Keratinocyte (primary cell): ENCODE measurements around the gene SALL4. TPM values are rescaled to one million over a fixed set of nuclear protein-coding genes. Genes with fewer than 3 reads are reported as not detected.

Experiments used
- DNase-seq: peaks from one replicate; pipeline ENCODE4 v3.0.0-alpha.2; 2011; ENCODE audit warnings: low read depth, missing footprints, low spot score
- FAIRE-seq: peaks from 2 replicates; lab custom pipeline; 2011; peaks lifted over from hg19 to GRCh38; lab: Jason Lieb, UNC
- H2AFZ ChIP-seq: 2 replicates; pipeline ENCODE4 v1.6.0; 2012; ENCODE audit warnings: low read length, control low read depth, inconsistent platforms; ENCODE audit not compliant: control insufficient read depth
- H3K27ac ChIP-seq: 2 replicates; pipeline ENCODE4 v1.5.1; 2011; ENCODE audit warnings: low read length; ENCODE audit not compliant: control insufficient read depth, insufficient read depth
- H3K27me3 ChIP-seq: 3 replicates; pipeline ENCODE4 v1.6.0; 2011; ENCODE audit warnings: low read length; ENCODE audit not compliant: control insufficient read depth, insufficient read depth; ENCODE audit errors: extremely low read depth
- H3K36me3 ChIP-seq, 2 experiments: 2 replicates in 1 of 2; 3 replicates in 1 of 2; pipeline ENCODE4 v1.5.1; 2011; ENCODE audit warnings: low read length in 2 of 2, mild to moderate bottlenecking in 1 of 2; ENCODE audit not compliant: control insufficient read depth in 2 of 2, insufficient read depth in 2 of 2; ENCODE audit errors: extremely low read depth in 1 of 2
- H3K4me1 ChIP-seq: 3 replicates; pipeline ENCODE4 v1.5.1; 2011; ENCODE audit warnings: low read length; ENCODE audit not compliant: control insufficient read depth, insufficient read depth; ENCODE audit errors: extremely low read depth
- H3K4me2 ChIP-seq: 3 replicates; pipeline ENCODE4 v1.6.0; 2011; ENCODE audit warnings: low read depth, low read length; ENCODE audit not compliant: control insufficient read depth, insufficient read depth; ENCODE audit errors: extremely low read depth
- H3K4me3 ChIP-seq, 3 experiments: fragments of 200-600 bp in 1 of 3; sonication (generic) in 1 of 3; 2 replicates in 2 of 3; 3 replicates in 1 of 3; pipeline ENCODE4 v1.5.1; 2011 to 2016; ENCODE audit warnings: low read length in 3 of 3, mild to moderate bottlenecking in 3 of 3, control low read depth in 2 of 3, inconsistent platforms in 1 of 3, low read depth in 1 of 3, mixed read lengths in 1 of 3, mixed run types in 1 of 3, moderate library complexity in 1 of 3; ENCODE audit not compliant: control insufficient read depth in 2 of 3, insufficient read depth in 2 of 3; ENCODE audit errors: extremely low read depth in 1 of 3
- H3K79me2 ChIP-seq: 2 replicates; pipeline ENCODE4 v1.6.0; 2012; ENCODE audit warnings: low read length; ENCODE audit not compliant: control insufficient read depth, insufficient read depth
- H3K9ac ChIP-seq: 3 replicates; pipeline ENCODE4 v1.6.0; 2011; ENCODE audit warnings: low read length; ENCODE audit not compliant: control insufficient read depth, insufficient read depth; ENCODE audit errors: extremely low read depth
- H3K9me1 ChIP-seq: 3 replicates; pipeline ENCODE4 v1.6.0; 2011; ENCODE audit warnings: low read length; ENCODE audit not compliant: control insufficient read depth, insufficient read depth; ENCODE audit errors: extremely low read depth
- H3K9me3 ChIP-seq: 2 replicates; pipeline ENCODE4 v1.5.1; 2012; ENCODE audit warnings: low read depth, low read length; ENCODE audit not compliant: control insufficient read depth
- H4K20me1 ChIP-seq: 3 replicates; pipeline ENCODE4 v1.6.0; 2011; ENCODE audit warnings: low read length; ENCODE audit not compliant: control insufficient read depth, insufficient read depth; ENCODE audit errors: extremely low read depth
- EZH2 ChIP-seq: IDR thresholded peaks from one replicate; pipeline ENCODE4 v1.6.1; 2012; ENCODE audit warnings: inconsistent platforms, mild to moderate bottlenecking, low read length, moderate library complexity
- dilution Hi-C: fragments of 300-500 bp; cut with MboI; formaldehyde crosslinking; loops from one replicate; pipeline ENCODE4 v1.7.0; 2020; ENCODE audit warnings: low sequenced_read_pairs; ENCODE audit not compliant: extremely low pct_ligation_motif_present
- polyA plus RNA-seq, 5 experiments: library from polyadenylated mRNA; depleted of rRNA in 3 of 5; stranded (reverse) in 3 of 5; stranded (forward) in 1 of 5; unstranded in 1 of 5; fragments of >200 nt; gene quantifications; 1 replicate in 1 of 5; 2 replicates in 3 of 5; 3 replicates in 1 of 5; pipeline versions ENCODE4 v1.2.1 to v1.2.3, GENCODE V29; 2011 to 2012; ENCODE audit warnings: missing spikeins in 2 of 5, low read depth in 1 of 5, low replicate concordance in 1 of 5
- TF ChIP-seq, protein P1 (sequence below), 3 experiments: IDR thresholded peaks in 1 of 3; conservative IDR thresholded peaks in 1 of 3; optimal IDR thresholded peaks in 1 of 3; 2 replicates in 2 of 3; 3 replicates in 1 of 3; pipeline versions ENCODE3 to v1.5.1; 2011; ENCODE audit warnings: low read length in 3 of 3, mild to moderate bottlenecking in 3 of 3, moderate library complexity in 2 of 3, control low read depth in 1 of 3, inconsistent platforms in 1 of 3; ENCODE audit not compliant: insufficient read depth in 2 of 3; ENCODE audit errors: extremely low read depth in 1 of 3

The SALL4 gene
- polyA plus RNA-seq, 1 donor (not counting 4 experiments of a cell fraction or from before 2014, with no cell fraction given) = 0.04 TPM

DNA sequence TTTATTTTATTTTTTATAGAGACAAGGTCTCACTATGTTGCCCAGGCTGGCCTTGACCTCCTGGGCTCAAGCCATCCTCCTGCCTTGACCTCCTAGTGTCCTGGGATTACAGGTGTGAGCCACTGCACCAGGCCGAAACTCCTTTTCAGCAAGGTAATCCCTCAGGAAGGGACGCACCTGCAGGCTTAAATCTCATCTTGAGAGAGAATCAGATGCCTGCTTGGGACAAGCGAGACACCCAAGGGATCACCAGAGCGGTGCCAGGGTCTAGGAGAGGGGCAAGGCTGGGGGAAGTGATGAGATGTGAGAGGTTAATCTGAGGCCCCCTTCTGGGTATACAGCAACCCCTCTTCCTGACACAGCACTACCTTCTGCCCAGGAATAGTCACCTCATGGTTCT lies 30.1 kb downstream of the SALL4 start:
- Histone ChIP-seq H2AFZ (no peak overlapping the region), H4K20me1 (no peaks in the 10 kb centered on the region), H3K27ac (no peak overlapping the region), H3K4me1 (peaks cover 5% of the 10 kb centered on the region), H3K27me3 (peaks cover 5% of the 10 kb centered on the region), H3K36me3 (no peaks in the 10 kb centered on the region), H3K9me3 (no peaks in the 10 kb centered on the region), H3K79me2 (no peaks in the 10 kb centered on the region), H3K4me3 (no peak overlapping the region), H3K9ac (no peak overlapping the region), H3K9me1 (no peaks in the 10 kb centered on the region), H3K4me2 (no peak overlapping the region)
- dilution Hi-C loops = no loop called here
- FAIRE-seq (no peak), DNase-seq (no peak)
- TF ChIP-seq, protein P1, sequence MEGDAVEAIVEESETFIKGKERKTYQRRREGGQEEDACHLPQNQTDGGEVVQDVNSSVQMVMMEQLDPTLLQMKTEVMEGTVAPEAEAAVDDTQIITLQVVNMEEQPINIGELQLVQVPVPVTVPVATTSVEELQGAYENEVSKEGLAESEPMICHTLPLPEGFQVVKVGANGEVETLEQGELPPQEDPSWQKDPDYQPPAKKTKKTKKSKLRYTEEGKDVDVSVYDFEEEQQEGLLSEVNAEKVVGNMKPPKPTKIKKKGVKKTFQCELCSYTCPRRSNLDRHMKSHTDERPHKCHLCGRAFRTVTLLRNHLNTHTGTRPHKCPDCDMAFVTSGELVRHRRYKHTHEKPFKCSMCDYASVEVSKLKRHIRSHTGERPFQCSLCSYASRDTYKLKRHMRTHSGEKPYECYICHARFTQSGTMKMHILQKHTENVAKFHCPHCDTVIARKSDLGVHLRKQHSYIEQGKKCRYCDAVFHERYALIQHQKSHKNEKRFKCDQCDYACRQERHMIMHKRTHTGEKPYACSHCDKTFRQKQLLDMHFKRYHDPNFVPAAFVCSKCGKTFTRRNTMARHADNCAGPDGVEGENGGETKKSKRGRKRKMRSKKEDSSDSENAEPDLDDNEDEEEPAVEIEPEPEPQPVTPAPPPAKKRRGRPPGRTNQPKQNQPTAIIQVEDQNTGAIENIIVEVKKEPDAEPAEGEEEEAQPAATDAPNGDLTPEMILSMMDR (optimal IDR thresholded peaks at IDR 0.05 in 1 of 3, IDR thresholded peaks at IDR 0.05 in 1 of 3, conservative IDR thresholded peaks at IDR 0.05 in 1 of 3; ENCODE audit: extremely low read depth in 1 of 3, insufficient read depth in 2 of 3, low read length in 3 of 3) = no peak
- no peak for TF ChIP-seq EZH2

DNA sequence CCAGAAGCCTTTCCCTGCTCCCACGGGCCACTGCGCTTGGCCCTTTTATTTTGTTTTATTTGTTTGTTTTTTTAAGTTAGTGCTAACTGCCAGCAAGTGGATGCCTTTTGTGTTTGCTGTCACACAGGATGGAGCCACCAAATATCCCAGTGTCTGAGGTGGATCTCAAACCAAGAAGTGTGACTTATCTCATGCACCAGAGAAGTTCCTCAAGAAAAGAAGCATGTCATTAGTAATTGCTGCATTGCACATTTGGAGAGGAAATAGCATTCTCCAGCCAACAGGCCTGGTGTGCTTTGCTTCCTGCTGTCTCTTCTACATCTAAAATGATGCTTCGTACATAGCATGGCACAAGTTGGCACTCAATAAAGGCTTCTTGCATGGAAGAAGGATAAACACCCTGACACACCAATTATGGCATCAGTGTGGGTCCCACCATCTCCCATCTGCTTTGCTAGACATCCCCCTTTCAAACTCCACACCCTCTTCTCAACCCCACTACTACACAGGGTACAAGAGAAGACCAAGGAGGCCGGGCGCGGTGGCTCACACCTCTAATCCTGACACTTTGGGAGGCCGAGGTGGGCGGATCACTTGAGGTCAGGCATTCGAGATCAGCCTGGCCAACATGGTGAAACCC lies 32.2 kb downstream of the SALL4 start:
- no peak overlapping the region for H3K27ac ChIP-seq
- DNase-seq = no peak
- H3K79me2 ChIP-seq = no peaks in the 10 kb centered on the region
- no peak for FAIRE-seq
- no peak overlapping the region for H3K9ac ChIP-seq
- H4K20me1 ChIP-seq = no peaks in the 10 kb centered on the region
- H3K4me2 ChIP-seq = no peak overlapping the region
- no peak overlapping the region for H3K4me3 ChIP-seq
- H3K27me3 ChIP-seq = peaks cover 5% of the 10 kb centered on the region
- peaks cover 13% of the 10 kb centered on the region for H3K4me1 ChIP-seq
- no peaks in the 10 kb centered on the region for H3K9me3 ChIP-seq
- no peaks in the 10 kb centered on the region for H3K36me3 ChIP-seq
- H3K9me1 ChIP-seq = no peaks in the 10 kb centered on the region
- dilution Hi-C loops = no loop called here
- TF ChIP-seq, protein P1 (optimal IDR thresholded peaks at IDR 0.05 in 1 of 3, IDR thresholded peaks at IDR 0.05 in 1 of 3, conservative IDR thresholded peaks at IDR 0.05 in 1 of 3; ENCODE audit: extremely low read depth in 1 of 3, insufficient read depth in 2 of 3, low read length in 3 of 3) = no peak
- no peak for TF ChIP-seq EZH2
- no peak overlapping the region for H2AFZ ChIP-seq
